Stimulated activated CD4-positive, alpha-beta T cell treated with anti-CD3 and anti-CD28 coated beads, Interleukin-1b, Interleukin-23, amount 100 ng/mL, for 48 hours (primary cell): ENCODE results near the gene MARCHF3.

ENCODE experiments used
- DNase-seq: peaks from one replicate; pipeline ENCODE4 v3.0.0-alpha.2; 2020

MARCHF3 gene

GRCh38 chr5:126982202-126982601 is 48.2 kb downstream of the MARCHF3 start:
- DNase-seq, result no peak

- no peak for DNase-seq
Measured at GRCh38 chr5:126981701-126982100, 48.7 kb downstream of the MARCHF3 start.

GRCh38 chr5:126981222-126981621 is 49.1 kb downstream of the MARCHF3 start:
- no peak for DNase-seq

- DNase-seq, result no peak
Measured at GRCh38 chr5:126978258-126978657, 52.1 kb downstream of the MARCHF3 start.

GRCh38 chr5:126976520-126977172 is 53.7 kb downstream of the MARCHF3 start:
- no peak for DNase-seq

- no peak for DNase-seq
Measured at GRCh38 chr5:126975796-126976195, 54.6 kb downstream of the MARCHF3 start.

- no peak for DNase-seq
Measured at GRCh38 chr5:126973193-126973592, 57.2 kb downstream of the MARCHF3 start.

- DNase-seq, result peak; percentile 13
Measured at GRCh38 chr5:126972062-126972895, 58.1 kb downstream of the MARCHF3 start.

- no peak for DNase-seq
Measured at GRCh38 chr5:126971455-126972031, 58.8 kb downstream of the MARCHF3 start.

GRCh38 chr5:126970517-126971017 is 59.8 kb downstream of the MARCHF3 start:
- DNase-seq, result no peak

GRCh38 chr5:126969548-126969947 is 60.8 kb downstream of the MARCHF3 start:
- DNase-seq, result no peak

- no peak for DNase-seq
Measured at GRCh38 chr5:126967808-126968466, 62.4 kb downstream of the MARCHF3 start.

- no peak for DNase-seq
Measured at GRCh38 chr5:126965487-126965886, 64.9 kb downstream of the MARCHF3 start.

GRCh38 chr5:126965061-126965475 is 65.3 kb downstream of the MARCHF3 start:
- no peak for DNase-seq

- no peak for DNase-seq
Measured at GRCh38 chr5:126963822-126964375, 66.5 kb downstream of the MARCHF3 start.

- DNase-seq, result no peak
Measured at GRCh38 chr5:126961702-126962101, 68.7 kb downstream of the MARCHF3 start.

GRCh38 chr5:126961128-126961527 is 69.2 kb downstream of the MARCHF3 start:
- DNase-seq, result no peak

GRCh38 chr5:126959188-126959587 is 71.2 kb downstream of the MARCHF3 start:
- DNase-seq, result no peak

- no peak for DNase-seq
Measured at GRCh38 chr5:126956991-126957390, 73.4 kb downstream of the MARCHF3 start.

GRCh38 chr5:126954981-126955380 is 75.4 kb downstream of the MARCHF3 start:
- DNase-seq, result no peak

GRCh38 chr5:126953640-126954039 is 76.7 kb downstream of the MARCHF3 start:
- no peak for DNase-seq

GRCh38 chr5:126949475-126949874 is 80.9 kb downstream of the MARCHF3 start:
- DNase-seq, result no peak

GRCh38 chr5:126948453-126948852 is 81.9 kb downstream of the MARCHF3 start:
- DNase-seq, result no peak
